ENCODE results near the gene CNTNAP5. TPM values are rescaled to one million over a fixed set of nuclear protein-coding genes. Genes with fewer than 3 reads are reported as not detected.

Gene CNTNAP5
- total and polyA plus RNA-seq, 9 of the 15 experiments (the other 6 are each of a cell fraction or from before 2014, with no cell fraction given) = not detected

DNA sequence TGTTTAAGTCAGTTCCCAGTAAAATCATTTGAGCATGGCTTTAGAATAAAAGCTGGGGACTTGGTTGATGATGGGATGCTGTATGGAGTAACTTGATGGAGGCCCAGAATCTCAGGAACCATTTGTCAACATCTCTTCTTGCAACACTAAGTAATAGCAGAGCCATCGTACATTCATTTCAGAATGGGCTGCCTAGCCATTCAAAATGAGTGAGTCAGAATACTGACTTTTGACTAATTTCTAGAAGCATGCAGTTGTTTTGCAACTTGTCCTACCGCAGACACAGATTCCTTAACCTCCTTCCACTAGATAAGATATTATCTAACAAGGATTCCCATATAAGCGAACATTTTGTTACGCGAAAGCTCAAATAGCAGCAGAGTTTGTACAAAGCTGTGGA lies 229.5 kb downstream of the CNTNAP5 start:
- BruUV-seq (replicated peaks) = no TSS peak
- intact Hi-C loops (cut with micrococcal nuclease) = no loop called here
- Histone ChIP-seq H3K9me1 (ENCODE audit: control insufficient read depth, insufficient read depth, low read length) (no peaks in the 10 kb centered on the region), H4K20me1 (replicated peaks; ENCODE audit: control insufficient read depth, insufficient read depth, low read length) (no peaks in the 10 kb centered on the region), H3K9ac (ENCODE audit: insufficient read depth in 1 of 2, low read depth in 2 of 2, low read length in 2 of 2) (no peak overlapping the region), H3K27ac (ENCODE audit: extremely low read depth, low read depth, low read length) (no peak overlapping the region), H3K4me2 (ENCODE audit: insufficient read depth, low read length) (no peak overlapping the region), H3K4me3 (no peak overlapping the region), H3K36me3 (ENCODE audit: control insufficient read depth, insufficient read depth, low read length) (no peaks in the 10 kb centered on the region), H3K79me2 (ENCODE audit: control insufficient read depth, insufficient read depth, low read length) (no peaks in the 10 kb centered on the region), H2AFZ (ENCODE audit: low read depth, low read length) (no peak overlapping the region), H3K4me1 (replicated peaks in 1 of 2; ENCODE audit: control insufficient read depth in 2 of 2, insufficient read depth in 2 of 2, low read length in 2 of 2) (no peaks in the 10 kb centered on the region), H3K27me3 (ENCODE audit: control insufficient read depth in 2 of 2, insufficient read depth in 2 of 2, low read length in 2 of 2) (no peaks in the 10 kb centered on the region), H3K9me3 (replicated peaks; ENCODE audit: control insufficient read depth, insufficient read depth, low read depth, low read length) (no peaks in the 10 kb centered on the region)
- 61% methylated on average over 5 of the region's 5 CpGs for WGBS (ENCODE audit: insufficient coverage, low coverage, missing lambda C conversion rate)
- ChIA-PET POLR2A (no interaction called here), CTCF (ENCODE audit: low intra/inter-chr PET ratio) (no interaction called here)
- FAIRE-seq = no peak
- no peak for TF ChIP-seq EHMT2 (IDR thresholded peaks at IDR 0.05)
- TF ChIP-seq FOXA1 (IDR thresholded peaks at IDR 0.05; ENCODE audit: borderline replicate concordance) = no peak
- TF ChIP-seq CREBBP (IDR thresholded peaks at IDR 0.05; ENCODE audit: low read depth, low read length) = no peak
- TF ChIP-seq, protein P1, sequence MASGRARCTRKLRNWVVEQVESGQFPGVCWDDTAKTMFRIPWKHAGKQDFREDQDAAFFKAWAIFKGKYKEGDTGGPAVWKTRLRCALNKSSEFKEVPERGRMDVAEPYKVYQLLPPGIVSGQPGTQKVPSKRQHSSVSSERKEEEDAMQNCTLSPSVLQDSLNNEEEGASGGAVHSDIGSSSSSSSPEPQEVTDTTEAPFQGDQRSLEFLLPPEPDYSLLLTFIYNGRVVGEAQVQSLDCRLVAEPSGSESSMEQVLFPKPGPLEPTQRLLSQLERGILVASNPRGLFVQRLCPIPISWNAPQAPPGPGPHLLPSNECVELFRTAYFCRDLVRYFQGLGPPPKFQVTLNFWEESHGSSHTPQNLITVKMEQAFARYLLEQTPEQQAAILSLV (tag; IDR thresholded peaks at IDR 0.05) = no peak
- TF ChIP-seq, protein P2, sequence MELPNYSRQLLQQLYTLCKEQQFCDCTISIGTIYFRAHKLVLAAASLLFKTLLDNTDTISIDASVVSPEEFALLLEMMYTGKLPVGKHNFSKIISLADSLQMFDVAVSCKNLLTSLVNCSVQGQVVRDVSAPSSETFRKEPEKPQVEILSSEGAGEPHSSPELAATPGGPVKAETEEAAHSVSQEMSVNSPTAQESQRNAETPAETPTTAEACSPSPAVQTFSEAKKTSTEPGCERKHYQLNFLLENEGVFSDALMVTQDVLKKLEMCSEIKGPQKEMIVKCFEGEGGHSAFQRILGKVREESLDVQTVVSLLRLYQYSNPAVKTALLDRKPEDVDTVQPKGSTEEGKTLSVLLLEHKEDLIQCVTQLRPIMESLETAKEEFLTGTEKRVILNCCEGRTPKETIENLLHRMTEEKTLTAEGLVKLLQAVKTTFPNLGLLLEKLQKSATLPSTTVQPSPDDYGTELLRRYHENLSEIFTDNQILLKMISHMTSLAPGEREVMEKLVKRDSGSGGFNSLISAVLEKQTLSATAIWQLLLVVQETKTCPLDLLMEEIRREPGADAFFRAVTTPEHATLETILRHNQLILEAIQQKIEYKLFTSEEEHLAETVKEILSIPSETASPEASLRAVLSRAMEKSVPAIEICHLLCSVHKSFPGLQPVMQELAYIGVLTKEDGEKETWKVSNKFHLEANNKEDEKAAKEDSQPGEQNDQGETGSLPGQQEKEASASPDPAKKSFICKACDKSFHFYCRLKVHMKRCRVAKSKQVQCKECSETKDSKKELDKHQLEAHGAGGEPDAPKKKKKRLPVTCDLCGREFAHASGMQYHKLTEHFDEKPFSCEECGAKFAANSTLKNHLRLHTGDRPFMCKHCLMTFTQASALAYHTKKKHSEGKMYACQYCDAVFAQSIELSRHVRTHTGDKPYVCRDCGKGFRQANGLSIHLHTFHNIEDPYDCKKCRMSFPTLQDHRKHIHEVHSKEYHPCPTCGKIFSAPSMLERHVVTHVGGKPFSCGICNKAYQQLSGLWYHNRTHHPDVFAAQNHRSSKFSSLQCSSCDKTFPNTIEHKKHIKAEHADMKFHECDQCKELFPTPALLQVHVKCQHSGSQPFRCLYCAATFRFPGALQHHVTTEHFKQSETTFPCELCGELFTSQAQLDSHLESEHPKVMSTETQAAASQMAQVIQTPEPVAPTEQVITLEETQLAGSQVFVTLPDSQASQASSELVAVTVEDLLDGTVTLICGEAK (IDR thresholded peaks at IDR 0.05) = no peak
- TF ChIP-seq, protein P2 (CRISPR knock-in tag; IDR thresholded peaks at IDR 0.05) = no peak
- TF ChIP-seq SUPT5H (IDR thresholded peaks at IDR 0.05) = no peak
- TF ChIP-seq HNRNPH1 (optimal IDR thresholded peaks at IDR 0.05; ENCODE audit: low read depth, low read length) = no peak
- TF ChIP-seq ZNF165 (CRISPR knock-in tag; IDR thresholded peaks at IDR 0.05; ENCODE audit: borderline replicate concordance) = no peak
- TF ChIP-seq, protein P3, sequence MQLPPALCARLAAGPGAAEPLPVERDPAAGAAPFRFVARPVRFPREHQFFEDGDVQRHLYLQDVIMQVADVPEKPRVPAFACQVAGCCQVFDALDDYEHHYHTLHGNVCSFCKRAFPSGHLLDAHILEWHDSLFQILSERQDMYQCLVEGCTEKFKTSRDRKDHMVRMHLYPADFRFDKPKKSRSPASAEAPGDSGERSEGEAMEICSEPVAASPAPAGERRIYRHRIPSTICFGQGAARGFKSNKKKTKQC (CRISPR knock-in tag; IDR thresholded peaks at IDR 0.05) = no peak
- no peak for TF ChIP-seq NR2C2 (CRISPR knock-in tag; IDR thresholded peaks at IDR 0.05)
- no peak for TF ChIP-seq NR2C2 (tag; IDR thresholded peaks at IDR 0.05)
- TF ChIP-seq KLF10 (CRISPR knock-in tag; IDR thresholded peaks at IDR 0.05) = no peak
- DNase-seq (ENCODE audit: extremely low read depth in 1 of 4, low spot score in 3 of 4) = no peak
- in situ Hi-C loops (cut with MboI) = no loop called here
- ATAC-seq = no peak

Measured in K562 (cell line).